Cortex of kidney (tissue), 1 donor: ENCODE results near the gene PTK7.
"Not testable (repeated sequence)": the region's sequence is repeated elsewhere in the genome, so short reads cannot be mapped to it uniquely, and the experiment has no call there.

Source experiments
- DNase-seq: peaks from one replicate; lab custom pipeline; 2025; lab: John Stamatoyannopoulos, UW

Gene PTK7

GRCh38 chr6:43117466-43117865 lies 41.4 kb downstream of the PTK7 start:
- DNase-seq = not testable (repeated sequence)

GRCh38 chr6:43119482-43119881 lies 43.4 kb downstream of the PTK7 start:
- DNase-seq = no peak

- no peak for DNase-seq
Observed at GRCh38 chr6:43120101-43120763, 44.1 kb downstream of the PTK7 start.

- no peak for DNase-seq
Observed at GRCh38 chr6:43120944-43121913, 45.1 kb downstream of the PTK7 start.

GRCh38 chr6:43122146-43122545 lies 46.0 kb downstream of the PTK7 start:
- no peak for DNase-seq

GRCh38 chr6:43123461-43124314 lies 47.6 kb downstream of the PTK7 start:
- no peak for DNase-seq

GRCh38 chr6:43124481-43124880 lies 48.4 kb downstream of the PTK7 start:
- DNase-seq = no peak

GRCh38 chr6:43125119-43125518 lies 49.0 kb downstream of the PTK7 start:
- no peak for DNase-seq

GRCh38 chr6:43125555-43125954 lies 49.4 kb downstream of the PTK7 start:
- no peak for DNase-seq

GRCh38 chr6:43127180-43127579 lies 51.1 kb downstream of the PTK7 start:
- DNase-seq = no peak

- no peak for DNase-seq
Observed at GRCh38 chr6:43127877-43128276, 51.8 kb downstream of the PTK7 start.

- no peak for DNase-seq
Observed at GRCh38 chr6:43128926-43129325, 52.8 kb downstream of the PTK7 start.

GRCh38 chr6:43129434-43130194 lies 53.5 kb downstream of the PTK7 start:
- no peak for DNase-seq

- DNase-seq = no peak
Observed at GRCh38 chr6:43130429-43130828, 54.3 kb downstream of the PTK7 start.

GRCh38 chr6:43131379-43131778 lies 55.3 kb downstream of the PTK7 start:
- DNase-seq = not testable (repeated sequence)

- DNase-seq = no peak
Observed at GRCh38 chr6:43138267-43138666, 62.2 kb downstream of the PTK7 start.

- DNase-seq = not testable (repeated sequence)
Observed at GRCh38 chr6:43139973-43140372, 63.9 kb downstream of the PTK7 start.

GRCh38 chr6:43141644-43142043 lies 65.5 kb downstream of the PTK7 start:
- no peak for DNase-seq

GRCh38 chr6:43142101-43142500 lies 66.0 kb downstream of the PTK7 start:
- no peak for DNase-seq

GRCh38 chr6:43143235-43144128 lies 67.4 kb downstream of the PTK7 start:
- no peak for DNase-seq
